Activated CD8-positive, alpha-beta T cell treated with anti-CD3 and anti-CD28 coated beads, Interleukin-2, amount 10 ng/mL, durations not matched to agents 7 days and 5 days (primary cell): ENCODE results near the gene LIMK2. TPM values are rescaled to one million over a fixed set of nuclear protein-coding genes. Genes with fewer than 3 reads are reported as not detected.
A peak's percentile ranks its signal among the peaks of the same experiment; 100 is the strongest.

Experiments used
- ATAC-seq: fragments of 150-1000 bp; cut with Tn5 transposase; one replicate; pipeline ENCODE4 v1.10.0; 2021; ENCODE audit warnings: moderate library complexity
- CTCF ChIA-PET: fragments of 350-600 bp; sonication (Branson Sonifier 250); formaldehyde crosslinking; loops from one replicate; lab custom pipeline; 2021; ENCODE audit warnings: antibody characterized with exemption; lab: Charles Lee
- POLR2A ChIA-PET: fragments of 350-600 bp; sonication (Branson Sonifier 250); formaldehyde crosslinking; loops from one replicate; lab custom pipeline; 2021; ENCODE audit warnings: antibody characterized with exemption; lab: Charles Lee
- DNase-seq: peaks from one replicate; pipeline ENCODE4 v3.0.0-alpha.2; 2020
- H3K27ac Mint-ChIP-seq: one replicate; pipeline ENCODE4 v1.8.0; 2021; ENCODE audit warnings: mild to moderate bottlenecking, mixed read lengths
- H3K27me3 Mint-ChIP-seq: one replicate; pipeline ENCODE4 v1.8.0; 2021; ENCODE audit warnings: low read depth, mixed read lengths
- H3K36me3 Mint-ChIP-seq: one replicate; pipeline ENCODE4 v1.8.0; 2021; ENCODE audit warnings: low read depth, mixed read lengths
- H3K4me1 Mint-ChIP-seq: one replicate; pipeline ENCODE4 v1.8.0; 2021; ENCODE audit warnings: low read depth, mixed read lengths
- H3K4me3 Mint-ChIP-seq: one replicate; pipeline ENCODE4 v1.8.0; 2021; ENCODE audit warnings: mild to moderate bottlenecking, mixed read lengths
- H3K9me3 Mint-ChIP-seq: one replicate; pipeline ENCODE4 v1.8.0; 2022; ENCODE audit warnings: mixed read lengths; ENCODE audit not compliant: insufficient read depth
- total RNA-seq, 2 experiments: library from RNA; stranded (reverse); gene quantifications; one replicate each; pipeline ENCODE4 v1.2.3, GENCODE V29; 2021

The LIMK2 gene
- total RNA-seq, 2 experiments from 2014 or later = 42.7 to 44.3 TPM

- POLR2A ChIA-PET = interaction anchor here (0.7 kb wide), 1 partner anchor 35 kb away, joined by 4 read pairs; no protein-coding TSS in a partner anchor
- CTCF ChIA-PET = interaction anchor here (1.3 kb wide), 1 partner anchor 10 kb away, joined by 7 read pairs; no protein-coding TSS in a partner anchor
- H3K9me3 Mint-ChIP-seq = no peaks in the 10 kb centered on the region
- ATAC-seq = no peak
- no peaks in the 10 kb centered on the region for H3K27me3 Mint-ChIP-seq
- H3K36me3 Mint-ChIP-seq = peaks cover 34% of the 10 kb centered on the region
- DNase-seq = no peak
- no peak overlapping the region for H3K4me3 Mint-ChIP-seq
- no peak overlapping the region for H3K27ac Mint-ChIP-seq
- no peaks in the 10 kb centered on the region for H3K4me1 Mint-ChIP-seq
Observed at GRCh38 chr22:31262312-31263133, 50.4 kb downstream of the LIMK2 start.

GRCh38 chr22:31263896-31264640, 52.0 kb downstream of the LIMK2 start:
- H3K9me3 Mint-ChIP-seq = no peaks in the 10 kb centered on the region
- CTCF ChIA-PET = no interaction called here
- peaks cover 40% of the 10 kb centered on the region for H3K36me3 Mint-ChIP-seq

DNA sequence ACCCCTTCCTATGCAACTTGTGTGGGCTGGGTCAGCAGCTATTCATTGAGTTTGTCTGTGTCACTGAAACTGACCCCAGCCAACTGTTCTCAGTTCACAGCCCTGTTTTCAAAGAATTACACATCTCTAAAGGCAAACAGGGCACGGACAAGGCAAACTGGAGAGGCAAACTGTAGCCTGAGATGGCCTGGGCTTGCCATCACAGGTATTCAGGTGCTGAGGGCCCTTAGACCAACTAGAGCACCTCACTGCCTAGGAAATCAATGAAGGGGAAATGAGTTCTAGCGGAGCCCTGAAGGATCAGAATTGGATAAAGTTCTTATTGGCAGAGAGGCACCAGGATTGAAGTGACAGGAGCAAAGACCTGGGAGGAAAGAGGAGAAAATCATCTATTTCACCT, 56.2 kb downstream of the LIMK2 start:
- CTCF ChIA-PET = interaction anchor here (1.1 to 7.0 kb wide), 2 partner anchors 17 to 57 kb away, joined by 3 to 83 read pairs; partner anchors contain the start of gene LIMK2
- Mint-ChIP-seq H3K27me3 (no peaks in the 10 kb centered on the region), H3K4me1 (peaks cover 2% of the 10 kb centered on the region), H3K36me3 (peaks cover 45% of the 10 kb centered on the region), H3K4me3 (no peak overlapping the region), H3K27ac (no peak overlapping the region), H3K9me3 (no peaks in the 10 kb centered on the region)
- POLR2A ChIA-PET = no interaction called here
- DNase-seq = no peak
- no peak for ATAC-seq

More at GRCh38 chr22:31263896-31264640, 52.0 kb downstream of the LIMK2 start:
- ATAC-seq (no peak), DNase-seq (no peak)
- no peaks in the 10 kb centered on the region for H3K27me3 Mint-ChIP-seq
- no peaks in the 10 kb centered on the region for H3K4me1 Mint-ChIP-seq
- POLR2A ChIA-PET = no interaction called here
- H3K27ac Mint-ChIP-seq = no peak overlapping the region
- H3K4me3 Mint-ChIP-seq = no peak overlapping the region

DNA sequence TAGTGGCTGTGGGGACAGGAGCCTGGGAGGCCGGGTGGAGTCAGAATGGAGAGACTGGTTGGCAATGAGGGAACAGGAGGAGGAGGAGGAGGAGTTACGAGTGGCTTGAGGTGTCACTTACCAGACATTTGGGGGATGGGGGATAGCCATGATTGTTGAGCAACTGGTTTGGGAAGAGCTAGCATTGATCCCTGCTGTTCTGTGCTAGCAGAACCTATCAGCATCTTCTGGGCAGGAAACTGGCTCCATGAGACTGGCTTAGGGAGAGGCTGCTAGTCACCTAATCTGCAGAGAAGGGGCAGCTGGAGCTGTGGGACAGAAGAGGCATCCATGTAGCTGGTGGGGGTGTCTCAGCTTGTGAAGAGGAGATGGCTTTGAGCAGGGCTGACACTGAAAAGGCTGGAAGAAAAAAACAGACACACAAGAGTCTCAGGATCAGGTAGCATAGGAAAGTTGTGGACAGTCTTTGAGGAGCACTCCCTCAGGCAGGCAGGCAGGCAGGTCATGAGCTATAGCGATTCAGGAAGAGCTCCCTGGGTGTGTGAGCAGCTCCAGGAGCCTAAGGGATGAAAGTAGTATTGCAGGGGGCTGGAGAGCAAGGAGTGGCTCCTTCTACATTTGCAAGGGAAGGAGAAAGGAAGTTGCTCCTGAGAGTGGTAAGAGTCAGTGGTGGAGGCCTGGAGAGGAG, 57.9 kb downstream of the LIMK2 start:
- peaks cover 53% of the 10 kb centered on the region for H3K36me3 Mint-ChIP-seq
- peak overlapping the region; percentile 14 for H3K27ac Mint-ChIP-seq
- DNase-seq (no peak), ATAC-seq (no peak)
- no peaks in the 10 kb centered on the region for H3K27me3 Mint-ChIP-seq
- ChIA-PET POLR2A (interaction anchor here (1.5 to 1.8 kb wide), 2 partner anchors 20 to 22 kb away, joined by 5 to 7 read pairs; partner anchors contain the start of gene PIK3IP1), CTCF (interaction anchor here (1.0 to 7.0 kb wide), 8 partner anchors 9 to 163 kb away, joined by 3 to 83 read pairs (median 4); partner anchors contain the start of genes LIMK2, PIK3IP1 and SELENOM)
- H3K4me1 Mint-ChIP-seq = peaks cover 2% of the 10 kb centered on the region
- H3K4me3 Mint-ChIP-seq = no peak overlapping the region
- H3K9me3 Mint-ChIP-seq = no peaks in the 10 kb centered on the region

DNA sequence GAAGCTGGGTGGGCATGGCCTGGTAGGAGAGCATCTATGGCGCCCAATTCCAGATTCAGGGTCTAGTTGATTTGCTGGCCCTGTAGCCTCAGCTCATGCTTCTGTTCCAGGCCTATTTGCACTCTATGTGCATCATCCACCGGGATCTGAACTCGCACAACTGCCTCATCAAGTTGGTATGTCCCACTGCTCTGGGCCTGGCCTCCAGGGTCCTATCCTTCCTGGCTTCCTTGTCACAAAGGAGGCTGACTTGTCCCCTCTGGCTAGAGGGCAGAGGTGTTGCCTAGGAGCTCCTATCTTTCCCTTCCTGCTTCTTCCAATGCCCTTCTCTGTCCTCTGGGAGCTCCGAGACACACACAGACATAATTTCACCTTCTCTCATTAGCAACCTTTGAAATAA, 58.9 kb downstream of the LIMK2 start:
- ChIA-PET POLR2A (interaction anchor here (1.5 to 1.8 kb wide), 3 partner anchors 19 to 60 kb away, joined by 5 to 7 read pairs (median 6); partner anchors contain the start of gene PIK3IP1), CTCF (interaction anchor here (1.0 to 7.0 kb wide), 6 partner anchors 8 to 164 kb away, joined by 3 to 83 read pairs (median 16); partner anchors contain the start of genes LIMK2 and SELENOM)
- no peak for DNase-seq
- no peaks in the 10 kb centered on the region for H3K27me3 Mint-ChIP-seq
- H3K36me3 Mint-ChIP-seq = peaks cover 57% of the 10 kb centered on the region
- ATAC-seq = no peak
- peak overlapping the region; percentile 78 for H3K27ac Mint-ChIP-seq
- H3K9me3 Mint-ChIP-seq = no peaks in the 10 kb centered on the region
- no peak overlapping the region for H3K4me3 Mint-ChIP-seq
- peaks cover 2% of the 10 kb centered on the region for H3K4me1 Mint-ChIP-seq

- CTCF ChIA-PET = interaction anchor here (2.8 to 7.0 kb wide), 3 partner anchors 18 to 60 kb away, joined by 25 to 83 read pairs (median 58); partner anchors contain the start of gene LIMK2
- no peak overlapping the region for H3K4me3 Mint-ChIP-seq
- DNase-seq = no peak
Observed at GRCh38 chr22:31271485-31271884, 59.4 kb downstream of the LIMK2 start.

GRCh38 chr22:31272522-31273446, 60.7 kb downstream of the LIMK2 start:
- H3K9me3 Mint-ChIP-seq = no peaks in the 10 kb centered on the region
- H3K27me3 Mint-ChIP-seq = no peaks in the 10 kb centered on the region
- CTCF ChIA-PET = interaction anchor here (0.6 to 7.0 kb wide), 31 partner anchors 9 to 189 kb away, joined by 3 to 83 read pairs (median 7); partner anchors contain the start of genes LIMK2, PIK3IP1 and SELENOM
- DNase-seq (peak; percentile 67), ATAC-seq (peak; percentile 77)
- H3K4me3 Mint-ChIP-seq = no peak overlapping the region
- peaks cover 2% of the 10 kb centered on the region for H3K4me1 Mint-ChIP-seq
- peaks cover 60% of the 10 kb centered on the region for H3K36me3 Mint-ChIP-seq
- H3K27ac Mint-ChIP-seq = peak overlapping the region; percentile 57
- POLR2A ChIA-PET = interaction anchor here (0.6 to 2.1 kb wide), 5 partner anchors 9 to 62 kb away, joined by 3 to 10 read pairs (median 5); partner anchors contain the start of genes LIMK2 and PIK3IP1

More at GRCh38 chr22:31271485-31271884, 59.4 kb downstream of the LIMK2 start:
- Mint-ChIP-seq H3K27ac (peak overlapping the region; percentile 78), H3K27me3 (no peaks in the 10 kb centered on the region), H3K36me3 (peaks cover 59% of the 10 kb centered on the region), H3K4me1 (peaks cover 2% of the 10 kb centered on the region), H3K9me3 (no peaks in the 10 kb centered on the region)
- POLR2A ChIA-PET = interaction anchor here (1.5 to 1.7 kb wide), 2 partner anchors 19 to 60 kb away, joined by 5 to 6 read pairs; no protein-coding TSS in a partner anchor
- no peak for ATAC-seq

GRCh38 chr22:31274017-31274416, 61.9 kb downstream of the LIMK2 start:
- H3K27ac Mint-ChIP-seq = no peak overlapping the region

GRCh38 chr22:31275018-31275417, 62.9 kb downstream of the LIMK2 start:
- Mint-ChIP-seq H3K36me3 (peaks cover 60% of the 10 kb centered on the region), H3K9me3 (no peaks in the 10 kb centered on the region), H3K4me1 (peaks cover 24% of the 10 kb centered on the region), H3K4me3 (no peak overlapping the region), H3K27me3 (no peaks in the 10 kb centered on the region), H3K27ac (peak overlapping the region; percentile 12)
- ATAC-seq (no peak), DNase-seq (no peak)
- CTCF ChIA-PET = interaction anchor here (0.7 to 7.0 kb wide), 6 partner anchors 11 to 167 kb away, joined by 3 to 83 read pairs (median 4); partner anchors contain the start of genes LIMK2 and PIK3IP1
- POLR2A ChIA-PET = interaction anchor here (0.8 to 1.5 kb wide), 3 partner anchors 18 to 67 kb away, joined by 3 to 5 read pairs (median 3); partner anchors contain the start of gene PIK3IP1

More at GRCh38 chr22:31274017-31274416, 61.9 kb downstream of the LIMK2 start:
- DNase-seq (no peak), ATAC-seq (no peak)
- CTCF ChIA-PET = interaction anchor here (1.0 to 7.0 kb wide), 10 partner anchors 11 to 112 kb away, joined by 3 to 83 read pairs (median 17); partner anchors contain the start of genes LIMK2 and PIK3IP1
- POLR2A ChIA-PET = interaction anchor here (0.7 to 1.6 kb wide), 5 partner anchors 8 to 66 kb away, joined by 3 to 5 read pairs (median 3); partner anchors contain the start of gene PIK3IP1
- H3K4me1 Mint-ChIP-seq = peaks cover 14% of the 10 kb centered on the region
- H3K9me3 Mint-ChIP-seq = no peaks in the 10 kb centered on the region
- no peaks in the 10 kb centered on the region for H3K27me3 Mint-ChIP-seq
- no peak overlapping the region for H3K4me3 Mint-ChIP-seq
- H3K36me3 Mint-ChIP-seq = peaks cover 58% of the 10 kb centered on the region
